T1000 (cell line): ENCODE data around the gene NKIRAS2.

Source experiments
- DNase-seq: peaks from one replicate; lab custom pipeline; 2025; ENCODE audit warnings: mixed read lengths; lab: John Stamatoyannopoulos, UW

The NKIRAS2 gene

DNA sequence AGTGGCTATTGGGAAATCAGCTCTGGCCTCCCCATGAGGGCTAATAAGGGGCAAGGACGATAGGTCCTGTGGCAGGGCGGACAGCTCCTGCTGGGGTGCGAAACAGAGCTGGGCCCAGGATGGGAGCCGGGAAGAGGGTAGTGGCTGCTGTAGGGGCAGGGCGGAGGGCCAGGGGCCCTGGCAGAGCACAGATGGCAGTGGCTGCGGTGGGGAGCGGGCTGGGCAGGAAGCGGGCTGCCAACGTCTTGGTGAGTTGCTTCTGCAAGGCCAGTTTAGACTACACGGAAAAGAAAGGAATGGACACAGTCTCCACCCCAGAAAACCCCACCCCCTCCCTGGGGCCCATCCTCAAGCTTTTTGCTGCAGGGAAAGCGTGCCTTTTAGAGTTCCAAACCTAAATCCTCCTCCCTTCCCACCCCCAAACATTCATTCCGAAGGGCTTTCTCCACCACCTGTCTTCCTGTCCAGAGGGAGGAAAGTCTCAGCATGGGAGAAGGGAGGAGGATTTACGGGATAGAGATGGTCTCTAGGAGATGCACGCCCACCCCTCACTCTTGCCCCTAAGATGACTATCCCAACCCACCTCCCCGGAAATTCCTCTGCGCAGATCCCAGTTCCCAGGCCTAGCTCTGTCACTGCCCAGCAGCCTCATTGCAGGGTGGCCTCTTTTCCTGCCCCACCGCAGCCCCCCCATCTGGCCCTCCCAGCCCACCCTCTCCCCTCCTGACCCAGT, 7.1 kb downstream of the NKIRAS2 start:
- no peak for DNase-seq

DNA sequence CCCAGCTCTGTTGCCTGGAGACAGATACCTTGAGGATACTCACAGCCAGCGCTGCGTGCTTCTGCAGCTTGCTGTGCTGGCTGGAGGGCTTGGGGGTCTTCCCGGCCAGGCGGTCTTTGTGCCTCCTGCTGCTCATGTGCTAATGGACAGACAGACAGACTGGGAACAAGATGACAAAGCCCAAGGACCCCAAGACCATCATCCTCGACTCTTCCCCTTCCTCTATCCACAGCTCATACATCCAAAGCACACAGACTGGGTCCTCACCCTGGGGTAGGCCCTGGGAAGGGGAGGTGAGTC, 7.7 kb downstream of the NKIRAS2 start:
- DNase-seq: no peak

DNA sequence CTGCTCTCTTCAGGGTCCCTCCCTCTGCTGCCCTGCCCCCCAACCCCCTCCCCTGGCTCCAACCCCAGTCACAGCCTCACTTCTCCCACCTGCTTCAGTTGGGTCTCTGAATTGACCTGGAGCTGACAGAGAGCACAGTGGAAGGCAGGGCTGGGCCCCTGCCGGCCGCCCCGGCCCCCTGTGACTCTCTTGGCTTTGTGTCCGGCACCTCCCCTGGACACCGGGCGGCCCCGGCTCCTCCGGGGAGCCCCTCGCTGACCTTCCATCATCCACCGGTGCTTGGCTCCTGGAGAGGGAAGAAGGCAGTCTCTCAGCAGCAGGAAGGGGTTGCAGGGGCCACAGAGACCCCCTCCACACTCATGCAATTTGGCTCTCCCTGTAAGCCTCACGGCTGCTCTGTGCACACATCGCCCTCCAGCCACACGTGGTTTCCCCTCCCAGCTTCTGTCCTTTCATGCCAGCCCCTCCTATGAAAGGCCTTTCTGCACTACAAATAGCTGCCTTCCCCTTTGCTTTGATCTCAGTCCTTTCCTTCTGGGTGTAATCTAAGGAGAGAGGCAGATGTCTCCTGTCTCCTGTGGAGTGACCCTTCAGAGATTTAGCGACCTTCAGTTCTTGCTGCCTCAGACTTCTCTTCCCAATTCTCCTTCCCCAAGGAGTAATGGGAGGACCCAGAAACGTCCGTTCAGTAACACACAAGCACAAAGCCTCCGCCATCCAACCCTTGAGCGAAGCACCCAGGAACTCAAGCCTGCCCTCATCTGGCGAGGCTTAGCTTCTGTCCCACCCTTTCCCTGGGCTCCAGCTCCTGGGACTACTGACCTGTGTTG, 8.3 kb downstream of the NKIRAS2 start:
- DNase-seq: no peak

DNA sequence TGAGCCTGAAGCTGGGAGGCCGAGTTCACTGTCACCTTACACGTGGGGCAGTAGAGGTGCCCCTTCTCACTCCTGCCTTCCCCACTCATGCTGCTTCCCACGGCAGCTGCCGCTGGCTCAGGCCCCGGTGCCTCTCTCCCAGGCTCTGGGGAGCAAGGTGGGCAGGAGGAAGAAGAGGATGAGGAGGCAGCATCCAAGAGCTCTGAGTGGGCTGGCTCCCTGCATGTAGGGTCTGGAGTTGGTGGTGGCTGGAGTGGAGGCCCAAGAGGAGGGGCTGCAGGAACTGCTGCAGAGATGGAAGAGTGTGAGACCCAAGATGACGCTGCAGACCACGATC, 8.9 kb downstream of the NKIRAS2 start:
- DNase-seq: no peak

DNA sequence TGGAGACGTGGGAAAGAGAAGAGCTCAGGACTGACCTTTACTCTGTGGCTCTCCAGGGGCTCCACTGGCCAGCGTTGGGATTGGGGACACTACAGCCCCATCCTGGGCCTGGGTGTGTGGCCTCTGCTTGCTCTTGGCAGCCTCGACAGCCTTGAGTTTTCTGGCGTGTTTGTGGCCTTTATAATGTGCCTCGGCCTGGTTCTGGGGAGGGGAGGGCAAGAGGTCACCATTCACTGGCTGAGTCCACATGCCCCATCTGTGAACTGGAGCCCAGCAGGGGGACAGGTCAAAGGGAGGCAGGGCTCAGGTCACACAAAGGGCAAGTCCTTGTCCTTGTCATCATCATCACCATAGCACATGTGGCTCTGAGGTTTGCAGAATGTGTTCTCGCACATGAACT, 11.7 kb downstream of the NKIRAS2 start:
- DNase-seq: no peak

DNA sequence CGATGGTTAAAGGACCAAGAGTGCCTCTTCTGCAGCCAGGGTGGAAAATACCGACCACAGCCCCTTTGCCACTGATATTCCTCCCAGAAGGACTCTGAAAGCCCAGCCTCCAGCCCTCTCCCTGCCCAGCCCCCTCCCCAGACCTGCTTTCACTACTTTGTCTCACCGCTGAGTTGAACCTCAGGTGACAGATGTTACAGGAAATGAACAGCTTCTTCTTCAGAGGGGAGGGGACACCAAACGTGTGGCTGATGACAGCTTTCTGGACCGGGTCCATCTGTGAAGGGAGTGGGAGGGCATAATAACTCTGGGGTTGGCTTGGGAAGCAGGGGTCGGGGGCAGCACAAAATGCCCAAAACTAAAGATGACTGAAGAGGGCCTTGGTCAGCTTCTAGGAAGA, 14.2 kb downstream of the NKIRAS2 start:
- no peak for DNase-seq

DNA sequence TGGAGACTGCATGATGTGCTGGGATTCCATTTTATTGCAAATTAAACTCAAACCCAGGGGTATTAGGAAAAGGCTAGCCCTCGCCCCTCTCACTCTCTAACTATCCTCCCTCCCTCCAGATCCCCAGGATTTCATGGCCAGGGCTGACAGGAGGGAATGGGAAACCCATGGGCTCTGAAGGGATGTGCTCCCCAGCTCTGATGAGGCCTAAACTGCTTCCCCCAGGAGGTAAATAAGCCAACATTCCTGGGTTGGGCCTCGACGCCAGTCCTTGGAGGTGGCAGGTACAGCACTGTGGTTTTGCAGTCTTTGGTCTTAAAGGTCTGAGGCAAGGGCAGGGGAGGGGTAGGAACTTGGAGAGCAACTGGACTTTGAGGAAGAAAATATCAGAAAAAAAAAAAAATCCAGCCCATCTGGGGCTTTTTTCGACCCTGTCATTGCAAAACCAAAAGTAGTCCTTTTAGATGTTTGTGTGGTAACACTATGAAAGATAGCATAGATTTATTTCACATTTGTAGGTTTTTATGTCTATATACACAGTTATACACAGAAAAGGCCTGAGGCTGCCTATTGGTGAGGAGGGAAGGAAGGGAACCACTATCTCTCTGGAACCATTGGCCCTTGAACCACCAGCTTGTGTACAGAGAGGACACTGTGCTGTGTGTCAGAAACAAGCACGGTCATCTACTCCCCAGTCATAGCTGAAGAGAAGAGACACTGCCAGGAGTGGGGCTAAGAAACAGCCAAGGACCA, 18.5 kb downstream of the NKIRAS2 start:
- no peak for DNase-seq

DNA sequence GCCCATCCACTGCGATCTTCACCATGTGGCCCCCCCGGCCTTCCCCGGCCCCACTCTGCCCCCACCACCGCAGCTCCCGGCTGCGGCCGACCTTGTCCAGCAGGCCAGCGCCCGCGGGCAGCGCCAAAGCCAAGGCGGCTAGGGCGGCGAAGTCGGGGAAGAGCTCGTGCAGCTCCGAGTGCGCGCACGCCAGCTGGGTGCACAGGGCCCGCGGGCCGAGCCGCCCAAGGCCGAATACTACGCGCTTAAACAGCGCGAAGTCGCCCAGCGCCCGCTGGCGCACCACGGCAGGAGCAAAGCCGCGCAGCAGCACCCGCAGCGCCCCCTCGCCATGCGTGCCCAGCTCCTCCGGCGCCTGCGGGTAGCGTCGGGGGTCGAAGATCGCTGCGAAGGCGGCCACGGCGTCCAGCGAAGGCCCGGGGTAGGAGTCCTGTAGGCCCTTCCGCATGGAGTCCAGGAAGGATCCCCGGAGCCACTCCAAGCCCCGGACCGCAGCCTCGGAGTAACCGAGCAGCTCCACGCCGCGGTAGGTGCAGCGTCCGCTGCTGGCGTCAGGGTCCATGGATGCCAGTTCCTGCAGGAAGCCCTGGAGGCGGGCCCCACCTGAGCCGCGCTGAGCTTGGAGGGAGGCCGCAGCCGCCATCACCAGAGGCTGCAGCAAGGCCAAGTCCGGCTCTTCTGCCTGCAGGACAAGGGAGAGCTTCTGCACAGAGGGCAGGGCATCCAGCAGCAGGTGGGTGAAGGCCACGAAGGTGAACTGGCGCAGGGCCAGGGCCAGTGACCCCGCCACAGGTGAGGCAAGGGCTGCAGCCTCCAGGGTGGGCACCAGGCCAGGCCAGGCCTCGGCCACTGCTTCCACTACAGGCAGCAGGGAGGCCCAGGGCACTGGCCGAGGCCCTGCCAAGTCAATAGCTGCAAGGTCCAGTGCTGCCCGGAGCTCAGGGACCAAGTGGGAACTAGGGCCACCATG, 20.2 kb downstream of the NKIRAS2 start:
- DNase-seq: no peak

DNA sequence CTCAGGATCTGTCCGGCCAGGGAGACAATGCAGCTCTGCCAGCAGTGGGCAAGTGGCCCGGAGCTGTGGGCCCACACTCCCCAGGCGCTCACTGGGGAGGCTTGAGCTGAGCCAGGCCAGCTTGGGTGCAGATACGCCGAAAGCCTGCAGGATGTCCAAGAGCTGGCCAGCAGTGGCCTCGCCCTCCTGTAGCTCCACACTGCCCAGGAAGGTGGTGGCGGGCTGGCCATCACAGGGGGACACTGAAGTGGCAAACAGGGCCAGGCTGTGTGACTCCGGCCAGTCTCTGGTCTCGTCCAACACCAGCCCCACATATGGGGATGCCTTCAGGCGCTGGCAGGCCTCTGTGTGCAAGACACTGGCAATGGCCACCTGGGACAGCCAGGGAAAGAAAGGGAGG, 20.9 kb downstream of the NKIRAS2 start:
- DNase-seq: no peak

DNA sequence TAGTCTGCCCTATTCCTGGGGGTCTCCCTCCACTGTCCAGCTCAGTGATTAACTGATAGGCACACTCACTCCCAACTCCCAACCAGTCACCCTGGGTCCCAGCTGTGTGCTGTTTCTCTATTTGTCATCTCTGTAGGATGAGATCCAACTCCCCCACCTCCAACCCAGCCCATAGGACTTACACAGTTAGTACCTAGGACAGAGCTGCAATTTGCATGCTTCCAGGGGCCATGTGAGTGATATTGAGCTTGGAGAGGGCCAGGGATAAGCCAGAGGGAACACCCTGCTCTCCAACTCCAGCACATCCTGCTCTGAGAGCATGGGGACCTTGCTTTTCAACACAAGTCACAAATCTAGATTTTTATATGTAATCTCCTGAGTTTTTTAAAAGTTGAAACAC, 21.7 kb downstream of the NKIRAS2 start:
- no peak for DNase-seq

DNA sequence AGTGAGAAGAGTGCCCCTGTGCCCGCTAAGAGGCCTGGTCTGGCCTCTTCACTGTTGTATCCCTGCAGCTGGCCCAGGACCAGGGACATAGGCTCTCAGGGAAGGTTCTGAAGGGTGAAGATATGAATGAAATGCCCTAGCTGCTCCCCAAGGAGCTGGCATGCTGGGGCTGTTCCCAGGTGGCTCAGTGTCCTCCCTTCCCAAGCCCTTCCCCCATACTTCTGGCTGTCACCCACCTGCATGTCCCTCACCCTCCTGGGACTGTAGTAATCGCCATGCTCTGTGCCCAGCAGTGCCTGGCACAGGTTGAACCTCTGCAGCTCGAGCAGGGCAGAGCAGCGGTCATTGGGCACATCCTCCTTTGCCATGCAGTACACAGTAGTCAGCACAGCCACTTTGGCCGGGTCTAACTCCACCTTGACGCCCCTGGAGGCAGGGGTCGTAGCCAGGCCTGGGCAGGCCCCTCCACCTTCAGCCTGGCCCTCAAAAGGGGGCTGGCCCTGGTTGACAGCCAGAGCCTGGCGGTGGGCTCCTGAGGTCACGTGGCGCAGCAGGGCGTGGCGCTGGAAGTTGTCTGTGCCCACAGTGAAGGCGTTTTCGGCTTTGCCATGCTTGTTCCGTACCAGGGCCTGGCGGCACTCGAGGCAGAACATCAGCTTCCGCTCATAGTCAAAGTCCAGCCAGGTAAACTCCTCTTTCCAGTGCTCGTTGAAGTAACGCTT, 22.9 kb downstream of the NKIRAS2 start:
- DNase-seq: no peak

DNA sequence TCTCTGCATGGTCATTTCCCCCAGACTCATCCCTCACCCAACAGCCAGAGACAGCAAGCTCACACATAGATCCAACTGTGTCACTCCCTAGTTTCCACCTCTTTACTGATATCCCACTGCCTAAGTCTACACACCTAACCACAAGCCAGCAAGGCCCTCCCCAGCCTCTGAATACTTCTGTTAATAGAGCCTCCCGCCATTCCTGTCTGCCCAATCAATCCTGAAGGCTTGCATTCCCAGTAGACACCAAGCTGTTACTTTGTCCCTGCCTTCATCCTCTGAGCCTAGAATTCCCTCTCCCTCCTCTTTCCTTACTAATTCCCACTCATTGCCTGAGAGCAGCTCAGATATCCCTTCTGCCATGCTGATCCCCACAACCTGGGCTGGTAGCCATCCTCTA, 25.8 kb downstream of the NKIRAS2 start:
- no peak for DNase-seq

DNA sequence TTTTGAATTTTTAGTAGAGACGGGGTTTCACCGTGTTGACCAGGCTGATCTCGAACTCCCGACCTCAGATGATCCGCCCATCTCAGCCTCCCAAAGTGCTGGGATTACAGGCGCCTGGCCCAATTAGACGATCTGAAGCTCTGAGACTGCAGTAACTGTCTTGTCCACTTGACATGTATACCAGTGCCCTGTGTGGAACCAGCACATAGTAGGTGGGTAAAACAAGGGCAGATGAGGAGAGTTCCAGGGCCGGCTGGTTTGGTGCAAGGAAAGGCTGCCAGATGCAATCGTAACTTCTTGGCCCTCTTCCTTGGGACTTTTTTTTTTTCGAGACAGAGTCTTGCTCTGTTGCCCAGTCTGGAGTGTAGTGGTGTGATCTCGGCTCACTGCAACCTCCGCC, 27.5 kb downstream of the NKIRAS2 start:
- no peak for DNase-seq

DNA sequence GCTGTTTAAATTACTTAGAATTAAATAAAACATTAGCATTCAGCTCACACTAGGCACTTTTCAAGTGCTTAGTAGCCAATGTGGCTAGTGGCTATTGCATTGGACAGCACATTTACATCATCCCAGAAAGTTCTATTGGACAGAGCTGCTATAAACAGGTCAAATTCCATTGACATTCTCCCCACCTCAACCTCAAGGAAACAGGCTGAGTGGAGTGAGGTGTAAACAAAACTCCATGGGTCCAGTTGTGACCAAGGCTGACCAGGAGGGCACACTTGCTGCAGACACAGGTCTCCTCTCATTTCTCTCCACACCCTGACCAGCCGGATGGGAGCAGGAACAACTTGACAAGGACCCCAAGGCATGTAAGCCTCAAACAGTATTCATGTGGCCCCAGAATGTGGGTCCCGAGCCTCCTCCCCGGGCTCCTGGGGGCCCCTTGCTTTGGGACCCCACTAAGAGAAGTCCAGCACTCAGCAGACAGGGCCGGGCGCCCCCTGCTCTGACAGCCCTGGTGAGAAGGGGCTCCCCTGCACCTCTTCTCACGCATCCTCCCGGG, 30.0 kb downstream of the NKIRAS2 start:
- no peak for DNase-seq

DNA sequence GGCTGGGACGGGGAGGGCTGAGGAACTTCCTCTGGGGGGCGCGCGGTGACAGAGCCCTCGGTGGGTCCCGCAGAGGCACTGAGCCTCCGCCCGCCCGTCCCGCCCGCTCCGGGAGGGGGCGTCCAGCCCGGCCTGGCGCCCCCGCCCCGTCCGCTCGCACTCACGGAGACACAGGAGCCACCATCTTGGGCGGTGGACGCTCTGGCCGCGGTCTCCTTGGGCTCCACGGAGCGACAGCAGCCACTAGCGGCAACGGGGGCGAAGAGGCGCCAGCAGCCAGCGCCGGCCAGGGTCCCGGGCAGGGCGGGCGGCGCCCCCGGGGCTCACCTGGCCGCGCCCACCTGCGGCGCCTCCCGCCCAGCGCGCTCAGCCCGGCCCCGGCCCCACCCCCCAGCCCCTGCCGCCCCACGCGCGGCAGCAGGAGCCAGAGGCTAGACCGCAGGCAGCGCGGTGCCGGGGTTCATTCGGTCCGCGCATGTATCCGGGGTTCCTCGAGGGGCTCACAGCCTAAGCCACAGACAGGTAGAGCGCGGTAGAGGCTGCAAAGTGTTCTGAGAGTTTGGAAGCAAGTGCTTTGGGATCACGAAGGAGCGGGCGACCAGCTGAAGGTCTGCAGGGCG, 30.6 kb downstream of the NKIRAS2 start, which contains the start of gene C17orf113:
C17orf113 (minus strand) TSS at position 209 of the 620 bp plus-strand sequence. CDS start 7,225 bp downstream, outside the sequence.
- DNase-seq: no peak

DNA sequence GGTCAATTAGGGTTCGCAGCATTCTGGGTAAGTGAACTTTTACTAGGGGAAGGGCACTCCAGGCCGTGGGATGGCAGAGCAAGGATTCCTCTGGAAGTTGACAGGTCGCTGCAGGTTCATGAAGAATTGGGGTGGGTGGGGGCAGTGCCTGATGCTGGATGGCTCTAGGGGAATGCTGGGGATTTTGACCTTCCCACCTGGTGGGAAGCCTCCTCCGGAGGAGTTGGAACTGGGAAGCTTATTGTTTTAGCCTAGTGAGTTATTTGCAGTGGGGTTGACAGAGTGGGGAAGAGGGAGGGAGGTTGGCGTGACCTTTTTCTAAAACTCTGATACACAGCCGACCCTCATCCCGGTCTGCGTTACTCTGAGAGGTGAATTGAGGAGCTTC, 31.1 kb downstream of the NKIRAS2 start:
- no peak for DNase-seq

DNA sequence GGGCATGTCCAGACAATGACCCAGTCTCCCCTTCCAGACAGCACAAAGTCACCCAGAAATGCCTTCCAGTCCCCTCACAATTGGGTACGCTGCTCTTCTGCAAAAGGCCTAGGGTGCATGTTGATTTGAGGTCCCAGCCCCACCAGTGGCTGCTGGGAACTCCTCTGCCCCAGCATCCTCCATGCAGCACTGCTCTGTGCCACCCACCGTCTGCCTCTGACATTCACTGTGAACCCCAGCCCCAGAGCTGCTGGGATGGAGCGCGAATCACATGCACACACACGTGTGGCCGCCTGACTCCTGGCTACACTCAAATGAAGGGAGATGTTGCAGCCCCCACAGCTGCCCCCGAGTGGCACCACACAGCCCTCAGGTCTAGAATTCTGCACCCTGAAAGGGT, 31.8 kb downstream of the NKIRAS2 start:
- no peak for DNase-seq

DNA sequence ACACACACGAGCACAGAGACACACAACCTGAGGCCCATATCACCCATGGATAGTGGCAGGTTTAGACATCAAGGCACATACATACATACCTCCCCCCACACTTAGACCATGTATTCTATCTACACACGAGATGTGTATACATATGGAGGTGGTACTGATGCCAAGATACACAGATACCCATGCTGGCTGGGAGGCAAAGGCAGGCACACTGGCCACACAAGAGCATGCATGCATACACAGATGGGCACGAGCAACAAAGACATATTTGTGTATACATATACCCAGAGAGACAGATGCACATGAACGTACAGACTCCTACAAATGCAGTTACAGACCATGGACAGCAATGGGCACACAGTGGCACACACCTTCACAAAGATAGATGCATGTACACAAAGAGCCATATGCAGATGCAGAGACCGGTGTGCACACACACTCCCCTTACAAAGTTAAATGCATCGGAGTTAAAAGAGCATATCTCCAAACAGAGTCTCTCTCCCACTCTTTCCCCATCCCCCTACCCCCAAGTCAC, 32.5 kb downstream of the NKIRAS2 start:
- no peak for DNase-seq

DNA sequence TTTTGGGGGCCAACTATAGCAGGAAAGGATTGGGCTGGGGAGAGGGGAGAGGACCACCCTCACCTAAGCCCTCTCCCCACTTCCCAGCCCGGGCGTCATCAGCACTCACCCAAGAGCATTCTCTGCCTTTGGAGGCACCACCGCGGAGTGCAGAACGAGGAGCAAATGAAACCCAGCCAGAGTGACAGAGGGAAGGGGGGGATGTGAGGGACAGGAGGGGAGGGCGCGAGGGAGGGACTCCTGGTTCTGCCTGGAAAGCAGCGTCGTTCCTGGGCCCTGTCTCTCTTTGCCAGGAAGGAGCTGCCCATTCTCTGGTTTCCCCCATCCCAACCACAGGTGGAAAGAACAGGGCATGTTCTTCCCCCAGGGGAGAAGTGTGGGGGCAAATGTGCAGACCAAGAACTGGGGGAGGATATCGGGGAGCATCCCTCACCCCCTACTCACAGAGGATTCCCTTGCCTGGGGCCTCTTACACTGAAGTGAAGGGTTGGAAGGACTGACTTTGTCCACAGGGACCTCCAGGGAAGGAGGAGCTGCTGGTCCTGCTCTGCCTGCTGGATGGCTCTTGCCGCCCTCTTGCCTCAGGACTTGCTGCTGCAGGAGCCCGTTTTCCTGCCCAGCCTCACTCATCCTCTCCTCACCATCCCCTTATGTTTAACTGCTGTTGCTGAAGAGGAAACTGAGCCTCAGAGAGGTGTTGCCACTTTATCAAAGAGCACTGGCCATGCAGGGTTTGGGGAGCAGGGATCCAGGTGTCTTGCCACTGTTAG, 34.0 kb downstream of the NKIRAS2 start:
- DNase-seq: no peak
